Keratinocyte (primary cell): ENCODE results near the gene CXorf49B. TPM values are rescaled to one million over a fixed set of nuclear protein-coding genes. Genes with fewer than 3 reads are reported as not detected.
"Not testable (repeated sequence)": the region's sequence is repeated elsewhere in the genome, so short reads cannot be mapped to it uniquely, and the experiment has no call there.

Experiments
- DNase-seq: peaks from one replicate; pipeline ENCODE4 v3.0.0-alpha.2; 2011; ENCODE audit warnings: low read depth, missing footprints, low spot score
- FAIRE-seq: peaks from 2 replicates; lab custom pipeline; 2011; peaks lifted over from hg19 to GRCh38; lab: Jason Lieb, UNC
- H2AFZ ChIP-seq: 2 replicates; pipeline ENCODE4 v1.6.0; 2012; ENCODE audit warnings: low read length, control low read depth, inconsistent platforms; ENCODE audit not compliant: control insufficient read depth
- H3K27ac ChIP-seq: 2 replicates; pipeline ENCODE4 v1.5.1; 2011; ENCODE audit warnings: low read length; ENCODE audit not compliant: control insufficient read depth, insufficient read depth
- H3K27me3 ChIP-seq: 3 replicates; pipeline ENCODE4 v1.6.0; 2011; ENCODE audit warnings: low read length; ENCODE audit not compliant: control insufficient read depth, insufficient read depth; ENCODE audit errors: extremely low read depth
- H3K36me3 ChIP-seq, 2 experiments: 2 replicates in 1 of 2; 3 replicates in 1 of 2; pipeline ENCODE4 v1.5.1; 2011; ENCODE audit warnings: low read length in 2 of 2, mild to moderate bottlenecking in 1 of 2; ENCODE audit not compliant: control insufficient read depth in 2 of 2, insufficient read depth in 2 of 2; ENCODE audit errors: extremely low read depth in 1 of 2
- H3K4me1 ChIP-seq: 3 replicates; pipeline ENCODE4 v1.5.1; 2011; ENCODE audit warnings: low read length; ENCODE audit not compliant: control insufficient read depth, insufficient read depth; ENCODE audit errors: extremely low read depth
- H3K4me2 ChIP-seq: 3 replicates; pipeline ENCODE4 v1.6.0; 2011; ENCODE audit warnings: low read depth, low read length; ENCODE audit not compliant: control insufficient read depth, insufficient read depth; ENCODE audit errors: extremely low read depth
- H3K4me3 ChIP-seq, 3 experiments: fragments of 200-600 bp in 1 of 3; sonication (generic) in 1 of 3; 2 replicates in 2 of 3; 3 replicates in 1 of 3; pipeline ENCODE4 v1.5.1; 2011 to 2016; ENCODE audit warnings: low read length in 3 of 3, mild to moderate bottlenecking in 3 of 3, control low read depth in 2 of 3, inconsistent platforms in 1 of 3, low read depth in 1 of 3, mixed read lengths in 1 of 3, mixed run types in 1 of 3, moderate library complexity in 1 of 3; ENCODE audit not compliant: control insufficient read depth in 2 of 3, insufficient read depth in 2 of 3; ENCODE audit errors: extremely low read depth in 1 of 3
- H3K79me2 ChIP-seq: 2 replicates; pipeline ENCODE4 v1.6.0; 2012; ENCODE audit warnings: low read length; ENCODE audit not compliant: control insufficient read depth, insufficient read depth
- H3K9ac ChIP-seq: 3 replicates; pipeline ENCODE4 v1.6.0; 2011; ENCODE audit warnings: low read length; ENCODE audit not compliant: control insufficient read depth, insufficient read depth; ENCODE audit errors: extremely low read depth
- H3K9me1 ChIP-seq: 3 replicates; pipeline ENCODE4 v1.6.0; 2011; ENCODE audit warnings: low read length; ENCODE audit not compliant: control insufficient read depth, insufficient read depth; ENCODE audit errors: extremely low read depth
- H3K9me3 ChIP-seq: 2 replicates; pipeline ENCODE4 v1.5.1; 2012; ENCODE audit warnings: low read depth, low read length; ENCODE audit not compliant: control insufficient read depth
- H4K20me1 ChIP-seq: 3 replicates; pipeline ENCODE4 v1.6.0; 2011; ENCODE audit warnings: low read length; ENCODE audit not compliant: control insufficient read depth, insufficient read depth; ENCODE audit errors: extremely low read depth
- dilution Hi-C: fragments of 300-500 bp; cut with MboI; formaldehyde crosslinking; loops from one replicate; pipeline ENCODE4 v1.7.0; 2020; ENCODE audit warnings: low sequenced_read_pairs; ENCODE audit not compliant: extremely low pct_ligation_motif_present
- polyA plus RNA-seq, 5 experiments: library from polyadenylated mRNA; depleted of rRNA in 3 of 5; stranded (reverse) in 3 of 5; stranded (forward) in 1 of 5; unstranded in 1 of 5; fragments of >200 nt; gene quantifications; 1 replicate in 1 of 5; 2 replicates in 3 of 5; 3 replicates in 1 of 5; pipeline versions ENCODE4 v1.2.1 to v1.2.3, GENCODE V29; 2011 to 2012; ENCODE audit warnings: missing spikeins in 2 of 5, low read depth in 1 of 5, low replicate concordance in 1 of 5

CXorf49B gene
- polyA plus RNA-seq, 1 donor (not counting 4 experiments of a cell fraction or from before 2014, with no cell fraction given) = not detected

- H3K36me3 ChIP-seq, FAIRE-seq, H3K9ac ChIP-seq, H4K20me1 ChIP-seq, DNase-seq, H3K27ac ChIP-seq, dilution Hi-C loops, H3K4me1 ChIP-seq, H3K79me2 ChIP-seq, H3K4me2 ChIP-seq, H3K9me3 ChIP-seq, H3K9me1 ChIP-seq, H3K4me3 ChIP-seq, H3K27me3 ChIP-seq, H2AFZ ChIP-seq: not testable (repeated sequence)
Measured at GRCh38 chrX:71767134-71767533, 4.0 kb downstream of the CXorf49B start.

GRCh38 chrX:71778322-71778721 lies 15.2 kb downstream of the CXorf49B start:
- DNase-seq, H3K27me3 ChIP-seq, H3K9me3 ChIP-seq, H3K4me3 ChIP-seq, H3K9ac ChIP-seq, H3K4me2 ChIP-seq, H4K20me1 ChIP-seq, H3K36me3 ChIP-seq, H3K79me2 ChIP-seq, H3K9me1 ChIP-seq, dilution Hi-C loops, H2AFZ ChIP-seq, H3K4me1 ChIP-seq, H3K27ac ChIP-seq, FAIRE-seq: not testable (repeated sequence)

- H3K4me1 ChIP-seq, H3K4me3 ChIP-seq, H3K9ac ChIP-seq, DNase-seq, FAIRE-seq, H3K4me2 ChIP-seq, H4K20me1 ChIP-seq, dilution Hi-C loops, H3K9me1 ChIP-seq, H3K79me2 ChIP-seq, H3K27me3 ChIP-seq, H3K9me3 ChIP-seq, H2AFZ ChIP-seq, H3K27ac ChIP-seq, H3K36me3 ChIP-seq: not testable (repeated sequence)
Measured at GRCh38 chrX:71782225-71782949, 19.2 kb downstream of the CXorf49B start.

GRCh38 chrX:71782950-71783299 lies 19.8 kb downstream of the CXorf49B start:
- H3K9me1 ChIP-seq, H3K36me3 ChIP-seq, H4K20me1 ChIP-seq, dilution Hi-C loops, H3K4me1 ChIP-seq, H3K79me2 ChIP-seq, H3K27ac ChIP-seq, H3K4me3 ChIP-seq, H3K9ac ChIP-seq, H2AFZ ChIP-seq, FAIRE-seq, DNase-seq, H3K27me3 ChIP-seq, H3K4me2 ChIP-seq, H3K9me3 ChIP-seq: not testable (repeated sequence)

- H3K27me3 ChIP-seq, H3K9ac ChIP-seq, H3K4me2 ChIP-seq, H3K36me3 ChIP-seq, H3K4me1 ChIP-seq, dilution Hi-C loops, H3K27ac ChIP-seq, H3K4me3 ChIP-seq, H2AFZ ChIP-seq, H3K9me1 ChIP-seq, DNase-seq, H4K20me1 ChIP-seq, FAIRE-seq, H3K9me3 ChIP-seq, H3K79me2 ChIP-seq: not testable (repeated sequence)
Measured at GRCh38 chrX:71783569-71784347, 20.6 kb downstream of the CXorf49B start.
